ENCODE data around the gene AP2A2. TPM values are rescaled to one million over a fixed set of nuclear protein-coding genes. Genes with fewer than 3 reads are reported as not detected.

AP2A2 gene
- total RNA-seq, 1 donor from 2014 or later = 91.4 TPM

GRCh38 chr11:1041936-1042608 lies 116.4 kb downstream of the AP2A2 start:
- H3K36me3 ChIP-seq (ENCODE audit: control insufficient read depth, insufficient read depth, low read length) = no peaks in the 10 kb centered on the region
- H3K27me3 ChIP-seq (ENCODE audit: control insufficient read depth, insufficient read depth, low read length) = peaks cover 2% of the 10 kb centered on the region
- DNase-seq (ENCODE audit: low read depth) = no peak
- no peak for TF ChIP-seq CTCF (IDR thresholded peaks at IDR 0.05; ENCODE audit: insufficient read depth, low read length, poor library complexity, severe bottlenecking)
- H3K4me3 ChIP-seq (ENCODE audit: low read depth, low read length) = no peak overlapping the region

- no peak for TF ChIP-seq CTCF (IDR thresholded peaks at IDR 0.05; ENCODE audit: insufficient read depth, low read length, poor library complexity, severe bottlenecking)
- Histone ChIP-seq H3K36me3 (ENCODE audit: control insufficient read depth, insufficient read depth, low read length) (no peaks in the 10 kb centered on the region), H3K27me3 (ENCODE audit: control insufficient read depth, insufficient read depth, low read length) (peaks cover 5% of the 10 kb centered on the region), H3K4me3 (ENCODE audit: low read depth, low read length) (no peak overlapping the region)
- DNase-seq (ENCODE audit: low read depth) = no peak
Measured at GRCh38 chr11:1042626-1043562, 117.2 kb downstream of the AP2A2 start.

GRCh38 chr11:1043563-1044096 lies 118.0 kb downstream of the AP2A2 start:
- Histone ChIP-seq H3K4me3 (ENCODE audit: low read depth, low read length) (no peak overlapping the region), H3K36me3 (ENCODE audit: control insufficient read depth, insufficient read depth, low read length) (no peaks in the 10 kb centered on the region), H3K27me3 (ENCODE audit: control insufficient read depth, insufficient read depth, low read length) (peaks cover 5% of the 10 kb centered on the region)
- no peak for TF ChIP-seq CTCF (IDR thresholded peaks at IDR 0.05; ENCODE audit: insufficient read depth, low read length, poor library complexity, severe bottlenecking)
- DNase-seq (ENCODE audit: low read depth) = no peak

- no peaks in the 10 kb centered on the region for H3K36me3 ChIP-seq (ENCODE audit: control insufficient read depth, insufficient read depth, low read length)
- no peak for DNase-seq (ENCODE audit: low read depth)
- H3K4me3 ChIP-seq (ENCODE audit: low read depth, low read length) = no peak overlapping the region
- no peak for TF ChIP-seq CTCF (IDR thresholded peaks at IDR 0.05; ENCODE audit: insufficient read depth, low read length, poor library complexity, severe bottlenecking)
- peaks cover 9% of the 10 kb centered on the region for H3K27me3 ChIP-seq (ENCODE audit: control insufficient read depth, insufficient read depth, low read length)
Measured at GRCh38 chr11:1044160-1044559, 118.5 kb downstream of the AP2A2 start.

GRCh38 chr11:1047595-1048156 lies 122.0 kb downstream of the AP2A2 start:
- no peak for TF ChIP-seq CTCF (IDR thresholded peaks at IDR 0.05; ENCODE audit: insufficient read depth, low read length, poor library complexity, severe bottlenecking)
- H3K4me3 ChIP-seq (ENCODE audit: low read depth, low read length) = no peak overlapping the region
- H3K27me3 ChIP-seq (ENCODE audit: control insufficient read depth, insufficient read depth, low read length) = peaks cover 21% of the 10 kb centered on the region
- H3K36me3 ChIP-seq (ENCODE audit: control insufficient read depth, insufficient read depth, low read length) = no peaks in the 10 kb centered on the region
- no peak for DNase-seq (ENCODE audit: low read depth)
